HepG2 (cell line): Measurements from ENCODE around the gene KHK. TPM values are rescaled to one million over a fixed set of nuclear protein-coding genes. Genes with fewer than 3 reads are reported as not detected.

Source experiments
- AHR ChIP-seq: IDR thresholded peaks from 2 replicates; pipeline ENCODE4 v1.6.1; 2018; ENCODE audit warnings: missing genetic modification reagents, missing compliant biosample characterization
- HNRNPK ChIP-seq: fragments of 200-400 bp; formaldehyde crosslinking; IDR thresholded peaks from 2 replicates; pipeline ENCODE4 v1.6.1; 2018; ENCODE audit warnings: low read length, low read depth, moderate library complexity, mild to moderate bottlenecking; ENCODE audit not compliant: poor library complexity, severe bottlenecking
- MAZ ChIP-seq, 2 experiments: sonication (generic) in 1 of 2; formaldehyde crosslinking in 1 of 2; IDR thresholded peaks; 2 replicates each; pipeline versions ENCODE4 v1.5.0 to v1.6.1; 2012 to 2020; ENCODE audit warnings: low read depth in 2 of 2, mild to moderate bottlenecking in 2 of 2, borderline replicate concordance in 1 of 2, improper control_type of control experiment in 1 of 2, low read length in 1 of 2, missing genetic modification reagents in 1 of 2, moderate library complexity in 1 of 2
- MXD3 ChIP-seq: IDR thresholded peaks from 2 replicates; pipeline ENCODE4 v1.6.1; 2016; ENCODE audit warnings: mild to moderate bottlenecking, missing biosample characterization, missing genetic modification reagents
- PRDM10 ChIP-seq: sonication (generic); formaldehyde crosslinking; IDR thresholded peaks from 2 replicates; pipeline ENCODE4 v1.4.0; 2020; ENCODE audit warnings: low read depth, missing genetic modification reagents
- RFX3 ChIP-seq: IDR thresholded peaks from 2 replicates; pipeline ENCODE4 v1.6.1; 2016; ENCODE audit warnings: missing biosample characterization, missing genetic modification reagents
- SRY ChIP-seq: sonication (generic); formaldehyde crosslinking; IDR thresholded peaks from 2 replicates; pipeline ENCODE4 v1.8.0; 2022; ENCODE audit warnings: mild to moderate bottlenecking, missing genetic modification reagents
- TBP ChIP-seq: sonication (generic); formaldehyde crosslinking; IDR thresholded peaks from 2 replicates; pipeline ENCODE4 v1.5.0; 2020; ENCODE audit warnings: missing genetic modification reagents
- TFE3 ChIP-seq: IDR thresholded peaks from 2 replicates; pipeline ENCODE4 v1.6.1; 2016
- ZBTB34 ChIP-seq: sonication (generic); formaldehyde crosslinking; IDR thresholded peaks from 2 replicates; pipeline ENCODE4 v1.8.0; 2022; ENCODE audit warnings: mild to moderate bottlenecking, missing genetic modification reagents
- ZBTB8A ChIP-seq: sonication (generic); formaldehyde crosslinking; IDR thresholded peaks from 2 replicates; pipeline ENCODE4 v1.4.0; 2020; ENCODE audit warnings: mild to moderate bottlenecking, low read depth, missing genetic modification reagents, borderline replicate concordance
- ZKSCAN8 ChIP-seq: IDR thresholded peaks from 2 replicates; pipeline ENCODE4 v1.6.1; 2016; ENCODE audit warnings: borderline replicate concordance, missing genetic modification reagents, missing compliant biosample characterization
- ZNF143 ChIP-seq: sonication (generic); formaldehyde crosslinking; IDR thresholded peaks from 2 replicates; pipeline ENCODE4 v1.4.0; 2020; ENCODE audit warnings: missing genetic modification reagents
- ZNF264 ChIP-seq: sonication (generic); formaldehyde crosslinking; IDR thresholded peaks from 2 replicates; pipeline ENCODE4 v1.4.0; 2020; ENCODE audit warnings: missing genetic modification reagents
- ZNF414 ChIP-seq: sonication (generic); formaldehyde crosslinking; IDR thresholded peaks from 2 replicates; pipeline ENCODE4 v1.5.0; 2020; ENCODE audit warnings: missing genetic modification reagents
- ZNF597 ChIP-seq: sonication (generic); formaldehyde crosslinking; IDR thresholded peaks from 2 replicates; pipeline ENCODE4 v1.5.0; 2020; ENCODE audit warnings: missing genetic modification reagents
- ZNF615 ChIP-seq: sonication (generic); formaldehyde crosslinking; IDR thresholded peaks from 2 replicates; pipeline ENCODE4 v1.5.0; 2020; ENCODE audit warnings: mild to moderate bottlenecking, missing genetic modification reagents, borderline replicate concordance
- ZNF839 ChIP-seq: sonication (generic); formaldehyde crosslinking; IDR thresholded peaks from 2 replicates; pipeline ENCODE4 v1.4.0; 2020; ENCODE audit warnings: missing genetic modification reagents, mild to moderate bottlenecking, borderline replicate concordance
- polyA plus RNA-seq, 8 experiments: library from polyadenylated mRNA; depleted of rRNA in 3 of 8; stranded (reverse) in 7 of 8; unstranded in 1 of 8; fragments of >200 nt; fragmentation: Illumina TruSeq in 4 of 8; extraction: Trizol in 4 of 8; gene quantifications; 2 replicates each; pipeline versions ENCODE4 v1.2.1 to v1.2.3, GENCODE V29; 2011 to 2016; ENCODE audit warnings: low read depth in 4 of 8, missing spikeins in 1 of 8, mixed read lengths in 1 of 8; ENCODE audit not compliant: insufficient read depth in 1 of 8
- total RNA-seq, 5 experiments: library from RNA; depleted of rRNA; stranded (reverse); fragments of >200 nt; fragmentation: Illumina TruSeq; extraction: Trizol; gene quantifications; 2 replicates each; pipeline ENCODE4 v1.2.3, GENCODE V29; 2016; ENCODE audit warnings: low read depth in 1 of 5

Gene KHK
- total and polyA plus RNA-seq, 2 of the 13 experiments (the other 11 are each of a cell fraction or from before 2014, with no cell fraction given), result 40.9 to 99.2 TPM

GRCh38 chr2:27050281-27050995 is 36.1 kb upstream of the KHK start (continued):
- TF ChIP-seq ZNF414 (CRISPR knock-in tag) (peak; percentile 55; the same call in 1 of the 2 replicates), SRY (peak; percentile 53; the same call in 1 of the 2 replicates), ZNF839 (CRISPR knock-in tag) (no peak; the same call in 1 of the 2 replicates), ZNF615 (CRISPR knock-in tag) (peak; percentile 67), ZKSCAN8 (CRISPR knock-in tag) (no peak; the same call in none of the 2 replicates), ZNF143 (peak; percentile 12; the same call in 1 of the 2 replicates), TBP (CRISPR knock-in tag) (no peak; the same call in 1 of the 2 replicates), TFE3 (CRISPR knock-in tag) (peak; percentile 39), MAZ (IDR thresholded peaks at IDR 0.05; ENCODE audit: borderline replicate concordance, low read depth, low read length) (peak; percentile 85; the same call in 1 of the 2 replicates), MAZ (CRISPR knock-in tag; IDR thresholded peaks at IDR 0.05; ENCODE audit: low read depth) (peak; percentile 71), PRDM10 (CRISPR knock-in tag) (peak; percentile 89), ZBTB8A (no peak; the same call in 1 of the 2 replicates), RFX3 (CRISPR knock-in tag) (no peak), ZBTB34 (no peak; the same call in none of the 2 replicates), HNRNPK (no peak), AHR (CRISPR knock-in tag) (no peak; the same call in none of the 2 replicates), ZNF597 (CRISPR knock-in tag) (no peak), MXD3 (CRISPR knock-in tag) (no peak; the same call in 1 of the 2 replicates), ZNF264 (CRISPR knock-in tag) (0 out of 2 replicates have a peak, but pooled peaks have one; percentile 9)
